Heart left ventricle (tissue), 16 donors: ENCODE results near the gene MTCH2. TPM values are rescaled to one million over a fixed set of nuclear protein-coding genes. Genes with fewer than 3 reads are reported as not detected.

Experiments used
- ATAC-seq, 4 donors: fragments of 200-7000 bp; cut with Tn5 transposase; one replicate each; pipeline ENCODE4 v1.9.1; 2020 to 2022; ENCODE audit warnings: moderate library complexity in 4 of 4, mild to moderate bottlenecking in 3 of 4, moderate number of reproducible peaks in 1 of 4
- DNase-seq, 5 donors: peaks; one replicate each; pipeline ENCODE4 v3.0.0-alpha.2; 2020
- H3K27ac ChIP-seq, 12 donors: fragments of 200-600 bp; sonication (generic) in 4 of 12; one replicate each; pipeline versions ENCODE4 v1.5.0 to v1.8.0; 2016 to 2022; ENCODE audit warnings: mild to moderate bottlenecking in 2 of 12
- H3K27me3 ChIP-seq, 9 donors: fragments of 200-600 bp; sonication (generic) in 2 of 9; one replicate each; pipeline versions ENCODE4 v1.5.1 to v1.8.0; 2016 to 2022; ENCODE audit warnings: mild to moderate bottlenecking in 3 of 9
- H3K36me3 ChIP-seq, 9 donors: fragments of 200-600 bp; sonication (generic) in 2 of 9; one replicate each; pipeline versions ENCODE4 v1.5.0 to v1.8.0; 2018 to 2022; ENCODE audit warnings: mild to moderate bottlenecking in 2 of 9
- H3K4me1 ChIP-seq, 12 donors: fragments of 200-600 bp; sonication (generic) in 4 of 12; one replicate each; pipeline versions ENCODE4 v1.5.0 to v1.8.0; 2016 to 2022; ENCODE audit warnings: mild to moderate bottlenecking in 3 of 12
- H3K4me3 ChIP-seq, 12 donors: fragments of 200-600 bp; sonication (generic) in 4 of 12; one replicate each; pipeline versions ENCODE4 v1.5.0 to v1.8.0; 2017 to 2022; ENCODE audit warnings: mild to moderate bottlenecking in 9 of 12, moderate library complexity in 4 of 12
- H3K9me3 ChIP-seq, 12 donors: fragments of 200-600 bp; sonication (generic) in 4 of 12; one replicate each; pipeline versions ENCODE4 v1.5.0 to v1.8.0; 2016 to 2022; ENCODE audit warnings: mild to moderate bottlenecking in 1 of 12
- POLR2A ChIP-seq, 2 donors: fragments of 450-650 bp; IDR thresholded peaks; one replicate each; pipeline ENCODE4 v1.6.1; 2017; ENCODE audit warnings: antibody characterized with exemption in 2 of 2, mild to moderate bottlenecking in 2 of 2, moderate library complexity in 2 of 2
- whole genome bisulfite sequencing, 4 donors: extraction: QIAGEN DNeasy Blood & Tissue Kit in 2 of 4; methylation state at CpG; one replicate each; pipeline versions ENCODE4 v1.1.5 to v1.1.7; 2013 to 2018; 5-methylcytosine and 5-hydroxymethylcytosine counted together
- intact Hi-C, 10 donors: fragments of 100-400 bp; cut with DNase I; formaldehyde crosslinking; loops; one replicate each; pipeline versions ENCODE4 v1.11.1 to v1.14.2; 2022
- polyA plus RNA-seq, 2 donors: library from polyadenylated mRNA; stranded (reverse); fragments of 200-250 nt; gene quantifications; one replicate each; pipeline ENCODE4 v1.2.3, GENCODE V29; 2013
- total RNA-seq, 9 donors: library from RNA; depleted of rRNA in 2 of 9; stranded (reverse); fragments of >200 nt in 2 of 9; fragmentation: NEBNext Ultra II Directional in 3 of 9; extraction: Animal tissue kit (Norgen Biotek cat#: 25700) in 3 of 9; gene quantifications; one replicate each; pipeline versions ENCODE4 v1.1.0 to v1.2.4, GENCODE V29; 2016 to 2023
- TF ChIP-seq, protein P1 (sequence below), 12 donors: fragments of 200-600 bp; sonication (generic) in 4 of 12; IDR thresholded peaks; one replicate each; pipeline versions ENCODE4 v1.5.0 to v1.8.0; 2018 to 2022; ENCODE audit warnings: antibody characterized with exemption in 12 of 12, mild to moderate bottlenecking in 5 of 12
- donor health status: ischemic (EF 13 %, LVEDD 7.1; RV severe dilation, severe dysfunction).
- donor health status: healthy with polysubstance abuse.
- donor health status: DM: no; HTN: yes; CAD: no.
- donor health status: DM: no; HTN: no; CAD: no.
- donor health status: ischemic (EF 25% LVEDD 6.9; RV normal size, moderate dysfunction).
- donor health status: ischemic (EF 25% LVEDD 5.7; RV mildly dilated, moderate dysfunction).
- donor health status: healthy.
- donor health status: DM: yes; HTN: yes; CAD: no.
- donor health status: ischemic (EF 35%, LVEDD 5.7; RV mildly dilated, moderate dysfunction).
- donor health status: nonischemic (EF 11% LVEDD 7.7; RV severe dilation, severe dysfunction).
- donor health status: DM: yes; HTN: yes; CAD: no.
- donor health status: PGD.
- donor health status: ischemic (EF 29% LVEDD 5.4; RV normal size, mild dysfunction).
- donor health status: nonischemic (EF 23%, LVEDD 6.1; RV moderate dilation, normal function).

Gene MTCH2
- total and polyA plus RNA-seq, 11 donors: 38.2 to 135 (median 95.9) TPM

DNA sequence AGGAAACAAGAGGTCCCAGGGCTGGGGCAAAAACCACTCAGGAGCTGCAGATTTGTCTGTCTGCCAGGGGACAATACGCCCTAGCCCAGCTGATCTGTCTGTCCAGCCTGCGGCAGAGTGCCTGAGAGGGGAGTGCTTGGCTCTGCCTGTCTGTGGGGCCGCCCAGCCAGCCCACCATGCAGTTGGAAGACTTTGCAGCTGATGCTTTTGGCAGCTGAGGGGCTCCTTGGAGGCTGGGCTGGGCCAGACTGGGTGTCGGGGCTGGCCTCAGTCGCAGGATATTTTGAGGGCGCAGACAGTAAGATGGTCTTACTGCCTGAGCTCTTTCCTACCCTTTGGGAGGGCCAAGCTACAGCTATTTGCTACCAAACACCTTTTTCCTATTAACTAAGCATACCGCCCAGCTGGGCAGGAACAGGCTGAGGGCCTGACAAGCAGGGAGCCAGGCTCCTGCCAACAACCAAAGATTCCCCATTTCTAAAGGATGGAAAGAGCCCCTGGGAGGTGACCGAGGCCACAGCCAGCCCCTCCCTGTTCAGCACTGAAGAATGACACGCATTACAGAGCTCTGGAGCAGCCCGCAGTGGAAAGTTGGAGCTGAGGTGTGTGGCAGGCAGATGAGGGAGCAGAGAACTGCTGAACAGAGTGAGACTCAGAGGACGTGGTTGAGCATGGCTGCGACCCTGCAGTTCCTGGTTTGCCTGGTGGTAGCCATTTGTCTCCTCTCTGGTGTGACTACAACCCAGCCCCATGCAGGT is 56.1 kb downstream of the MTCH2 start, which contains the start of gene FAM180B:
FAM180B (plus strand) TSS at position 581 of the 758 bp plus-strand sequence; CDS start at position 672, 91 bp downstream.
- 44 to 69% (median 62%) methylated on average over 9 to 12 of the region's 12 CpGs for WGBS, 4 donors
- intact Hi-C loops: no loop called here
- H3K27me3 ChIP-seq: peaks cover 0 to 19% (median 7%) of the 10 kb centered on the region in 9 donors
- H3K4me3 ChIP-seq: no peak within 1 kb of the TSS
- H3K36me3 ChIP-seq: peaks cover 0 to 41% (median 39%) of the 10 kb centered on the region in 9 donors
- DNase-seq: peak in 2 of 5 donors; percentile 34 to 73
- peaks cover 0 to 31% (median 11%) of the 10 kb centered on the region in 12 donors for H3K4me1 ChIP-seq
- ATAC-seq: peak; percentile 28 to 81 (median 50)
- peak within 1 kb of the TSS in 5 of 12 donors; percentile 21 to 60 (median 30) for H3K27ac ChIP-seq
- no peaks in the 10 kb centered on the region for H3K9me3 ChIP-seq
- no peak for TF ChIP-seq POLR2A (IDR thresholded peaks at IDR 0.05)
- TF ChIP-seq, protein P1, sequence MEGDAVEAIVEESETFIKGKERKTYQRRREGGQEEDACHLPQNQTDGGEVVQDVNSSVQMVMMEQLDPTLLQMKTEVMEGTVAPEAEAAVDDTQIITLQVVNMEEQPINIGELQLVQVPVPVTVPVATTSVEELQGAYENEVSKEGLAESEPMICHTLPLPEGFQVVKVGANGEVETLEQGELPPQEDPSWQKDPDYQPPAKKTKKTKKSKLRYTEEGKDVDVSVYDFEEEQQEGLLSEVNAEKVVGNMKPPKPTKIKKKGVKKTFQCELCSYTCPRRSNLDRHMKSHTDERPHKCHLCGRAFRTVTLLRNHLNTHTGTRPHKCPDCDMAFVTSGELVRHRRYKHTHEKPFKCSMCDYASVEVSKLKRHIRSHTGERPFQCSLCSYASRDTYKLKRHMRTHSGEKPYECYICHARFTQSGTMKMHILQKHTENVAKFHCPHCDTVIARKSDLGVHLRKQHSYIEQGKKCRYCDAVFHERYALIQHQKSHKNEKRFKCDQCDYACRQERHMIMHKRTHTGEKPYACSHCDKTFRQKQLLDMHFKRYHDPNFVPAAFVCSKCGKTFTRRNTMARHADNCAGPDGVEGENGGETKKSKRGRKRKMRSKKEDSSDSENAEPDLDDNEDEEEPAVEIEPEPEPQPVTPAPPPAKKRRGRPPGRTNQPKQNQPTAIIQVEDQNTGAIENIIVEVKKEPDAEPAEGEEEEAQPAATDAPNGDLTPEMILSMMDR (IDR thresholded peaks at IDR 0.05): no peak

DNA sequence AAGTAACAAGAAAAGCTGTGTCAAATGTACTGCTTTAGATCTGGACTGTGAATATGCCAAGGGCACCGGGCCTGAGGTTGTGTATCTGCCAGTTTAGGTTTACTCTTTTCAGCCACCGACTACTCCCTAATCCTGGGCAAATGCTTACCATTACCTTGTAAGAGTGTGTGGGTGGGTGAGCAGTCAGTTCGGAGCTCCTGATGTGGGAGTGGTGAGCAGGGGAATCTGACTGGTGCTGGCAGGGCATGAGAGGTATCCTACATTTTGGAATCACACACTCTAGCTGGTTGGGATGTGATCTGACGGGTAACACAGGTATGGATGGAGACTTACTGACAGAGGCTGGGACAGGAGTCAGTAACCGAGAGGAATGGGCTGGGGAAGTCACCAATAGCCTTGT is 58.5 kb downstream of the MTCH2 start:
- 89 to 94% (median 91%) methylated on average over 5 of the region's 5 CpGs for WGBS, 4 donors
- TF ChIP-seq POLR2A (IDR thresholded peaks at IDR 0.05): no peak
- TF ChIP-seq, protein P1 (IDR thresholded peaks at IDR 0.05): no peak
- intact Hi-C loops: no loop called here

GRCh38 chr11:47578524-47579494 is 63.5 kb downstream of the MTCH2 start, which contains the start of the genes KBTBD4 and NDUFS3:
Gene KBTBD4, minus strand, starts transcription at chr11:47578970. Its CDS starts 19 bp downstream, at chr11:47578951.
Gene NDUFS3, plus strand, starts transcription at chr11:47579074. Its CDS starts 18 bp downstream, at chr11:47579092.
- intact Hi-C loops: loop anchor here in 1 of 10 donors (2.0 to 5.0 kb wide), 2 partner anchors 26 to 102 kb away; partner anchors contain the start of gene CELF1
- H3K36me3 ChIP-seq: peaks cover 0 to 74% (median 69%) of the 10 kb centered on the region in 9 donors
- TF ChIP-seq POLR2A (IDR thresholded peaks at IDR 0.05): peak in 1 of 2 donors; percentile 47
- TF ChIP-seq, protein P1 (IDR thresholded peaks at IDR 0.05): no peak
- ATAC-seq: peak; percentile 88 to 97 (median 94)
- peak within 1 kb of the TSS; percentile 67 to 95 (median 92) for H3K27ac ChIP-seq
- H3K27me3 ChIP-seq: no peaks in the 10 kb centered on the region
- peaks cover 9 to 37% (median 27%) of the 10 kb centered on the region in 12 donors for H3K4me1 ChIP-seq
- H3K9me3 ChIP-seq: no peaks in the 10 kb centered on the region
- H3K4me3 ChIP-seq: peak within 1 kb of the TSS; percentile 76 to 100 (median 96)
- 0 to 1% (median 0%) methylated on average over 47 to 72 of the region's 72 CpGs for WGBS, 4 donors
- peak; percentile 89 to 92 (median 90) for DNase-seq

More for the DNA sequence above, 58.5 kb downstream of the MTCH2 start:
- Histone ChIP-seq H3K36me3 (peaks cover 0 to 53% (median 49%) of the 10 kb centered on the region in 9 donors), H3K4me3 (no peak overlapping the region), H3K9me3 (no peaks in the 10 kb centered on the region), H3K27ac (no peak overlapping the region), H3K27me3 (no peaks in the 10 kb centered on the region), H3K4me1 (peaks cover 0 to 43% (median 23%) of the 10 kb centered on the region in 12 donors)
- DNase-seq: no peak
- ATAC-seq: no peak
